LoVo (cell line): ENCODE measurements around the gene FLT1.

ENCODE experiments used
- DNase-seq: peaks from one replicate; pipeline ENCODE4 v3.0.0-alpha.2; 2016; ENCODE audit warnings: low spot score

Gene FLT1

GRCh38 chr13:28318496-28318895 lies 176.4 kb downstream of the FLT1 start:
- DNase-seq, result no peak

GRCh38 chr13:28316836-28317235 lies 178.1 kb downstream of the FLT1 start:
- DNase-seq, result no peak

- DNase-seq, result no peak
These were observed 178.8 kb downstream of the FLT1 start for GRCh38 chr13:28316129-28316528.

GRCh38 chr13:28314879-28315278 lies 180.0 kb downstream of the FLT1 start:
- DNase-seq, result no peak

GRCh38 chr13:28313579-28313978 lies 181.3 kb downstream of the FLT1 start:
- DNase-seq, result no peak

- DNase-seq, result no peak
These were observed 188.6 kb downstream of the FLT1 start for GRCh38 chr13:28306325-28306724.

DNA sequence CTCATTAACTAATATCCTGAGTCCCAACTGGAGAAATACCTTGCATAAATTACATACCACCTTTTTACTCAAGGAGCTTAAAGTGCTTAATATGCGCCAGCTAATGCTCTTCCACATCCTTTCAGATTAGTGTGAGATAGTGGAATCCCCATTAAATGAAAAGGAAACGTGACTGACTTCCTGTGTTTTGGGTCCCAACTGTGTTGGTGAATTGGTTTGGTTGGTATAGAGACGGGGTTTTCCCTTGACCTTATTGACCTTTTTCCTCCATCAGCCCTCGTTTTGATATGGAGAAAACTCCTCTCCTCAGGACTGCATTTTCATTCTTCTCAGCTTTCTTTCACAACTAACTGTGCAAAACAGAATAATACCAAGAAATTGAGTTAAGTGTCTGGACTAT lies 193.1 kb downstream of the FLT1 start:
- no peak for DNase-seq

- no peak for DNase-seq
These were observed 195.0 kb downstream of the FLT1 start for GRCh38 chr13:28299916-28300315.

DNA sequence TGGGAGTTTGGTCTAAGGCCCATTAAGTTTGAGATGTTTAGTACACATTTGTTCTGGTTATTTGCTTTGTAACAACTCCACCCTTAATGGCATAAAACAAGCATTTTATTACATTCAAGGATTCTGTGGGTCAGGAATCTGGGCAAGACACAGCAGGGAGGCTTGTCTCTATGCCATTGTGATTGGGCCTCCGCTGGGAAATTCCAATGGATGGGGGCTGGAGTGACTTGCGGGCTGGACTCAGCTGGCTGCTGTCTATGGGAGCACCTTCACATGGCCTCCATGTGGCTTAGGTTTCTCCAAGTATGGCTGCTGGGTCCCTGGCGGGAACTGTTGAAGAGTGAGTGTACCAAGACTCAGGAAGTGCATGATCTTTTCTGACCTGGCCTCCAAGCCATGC lies 197.6 kb downstream of the FLT1 start:
- no peak for DNase-seq

GRCh38 chr13:28286263-28286662 lies 208.7 kb downstream of the FLT1 start:
- no peak for DNase-seq

DNA sequence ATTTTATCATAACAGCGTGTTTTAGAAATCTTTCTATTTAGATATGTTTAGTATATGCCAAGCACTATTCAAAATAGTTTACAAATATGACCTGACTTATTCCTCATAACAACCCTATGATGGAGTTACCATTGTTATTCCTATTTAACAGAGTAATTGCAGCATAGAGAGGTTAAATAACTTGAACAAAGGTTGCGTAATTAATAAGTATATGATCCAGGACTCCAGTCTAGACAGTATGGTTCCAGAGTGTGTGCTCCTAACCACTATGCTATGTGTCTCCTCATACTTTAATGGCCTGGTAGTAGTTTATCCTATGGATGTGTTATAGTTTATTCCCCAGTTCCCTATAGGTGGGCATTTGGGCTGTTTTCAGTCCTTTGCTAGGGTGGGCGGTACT lies 211.3 kb downstream of the FLT1 start:
- no peak for DNase-seq

GRCh38 chr13:28282451-28282850 lies 212.5 kb downstream of the FLT1 start:
- no peak for DNase-seq

DNA sequence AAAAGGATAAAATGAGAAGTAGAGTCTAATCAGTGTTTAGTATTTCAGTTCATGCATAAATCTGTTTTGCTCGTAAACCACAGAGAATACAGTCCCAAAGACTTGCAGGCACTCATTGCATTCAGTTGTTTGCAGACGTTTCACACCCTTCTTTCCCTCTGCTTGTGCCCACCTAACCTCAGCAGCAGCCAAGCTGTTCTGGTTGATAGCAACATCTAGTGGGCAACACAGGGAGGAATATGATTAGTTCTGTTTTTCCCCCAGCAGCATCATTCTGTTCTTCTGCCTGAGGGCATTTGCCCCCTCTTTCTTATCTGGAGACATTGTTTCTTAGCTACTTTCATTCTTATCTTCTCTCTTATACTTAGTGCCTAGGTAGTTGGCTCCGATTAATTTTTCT lies 221.0 kb downstream of the FLT1 start:
- no peak for DNase-seq

- DNase-seq, result no peak
These were observed 223.7 kb downstream of the FLT1 start for GRCh38 chr13:28271056-28271840.

DNA sequence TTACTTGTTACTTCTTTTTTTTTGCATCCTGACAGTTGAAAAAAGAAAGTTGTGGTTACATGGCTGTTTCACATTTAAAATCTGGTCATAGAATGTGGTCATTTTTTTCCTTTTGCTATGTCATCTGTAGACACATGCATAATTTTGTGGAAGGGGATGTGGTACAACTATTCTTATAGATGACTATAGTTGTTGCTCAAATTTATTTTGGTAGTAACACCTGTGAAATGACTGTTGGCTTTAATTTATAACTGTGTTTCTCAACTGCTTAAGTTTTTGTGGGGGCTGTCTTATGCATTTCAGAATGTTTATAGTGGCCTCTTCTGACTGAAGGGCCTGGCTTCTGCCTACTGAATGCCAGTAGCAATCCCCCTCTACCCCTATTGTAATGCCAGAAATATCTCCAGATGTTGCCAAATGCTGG lies 226.1 kb downstream of the FLT1 start:
- DNase-seq, result no peak

GRCh38 chr13:28267497-28267896 lies 227.4 kb downstream of the FLT1 start:
- no peak for DNase-seq

GRCh38 chr13:28258417-28258816 lies 236.5 kb downstream of the FLT1 start:
- no peak for DNase-seq

DNA sequence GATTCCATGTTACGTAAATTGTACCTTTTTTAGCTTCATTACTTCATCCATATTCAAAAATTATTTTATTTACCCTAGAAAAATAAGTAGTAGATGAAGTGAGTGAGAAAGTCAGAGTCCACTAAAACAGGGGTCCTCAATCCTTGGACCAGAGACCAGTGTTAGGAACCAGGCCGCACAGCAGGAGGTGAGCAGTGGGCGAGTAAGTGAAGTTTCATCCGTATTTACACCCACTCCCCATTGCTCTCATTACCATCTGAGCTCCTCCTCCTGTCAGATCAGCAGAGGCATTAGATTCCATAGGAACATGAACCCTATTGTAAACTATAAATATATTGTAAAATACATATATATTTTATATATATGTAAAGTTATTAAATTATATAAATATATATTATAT lies 237.6 kb downstream of the FLT1 start:
- DNase-seq, result no peak

- DNase-seq, result no peak
These were observed 242.4 kb downstream of the FLT1 start for GRCh38 chr13:28252547-28252946.

DNA sequence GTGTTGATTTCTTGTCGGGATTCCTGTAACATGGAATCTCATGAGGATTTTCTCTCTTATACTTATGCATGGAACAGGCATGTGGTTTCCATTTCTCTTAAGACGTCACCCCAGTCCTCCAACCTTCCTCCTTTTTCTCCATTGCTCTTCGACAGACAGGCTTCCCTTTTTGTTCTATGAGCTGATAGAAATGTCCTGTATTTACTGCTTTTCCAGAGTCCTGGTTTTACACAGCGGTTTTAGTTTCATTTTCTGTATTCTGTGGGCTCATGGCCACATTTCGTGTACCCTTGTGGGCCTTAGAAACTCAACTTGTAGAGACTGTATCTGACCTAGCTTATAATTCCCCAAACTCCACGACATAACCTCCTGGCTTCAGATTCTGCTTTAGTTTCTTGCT lies 243.5 kb downstream of the FLT1 start:
- DNase-seq, result peak; percentile 3

GRCh38 chr13:28250542-28250941 lies 244.4 kb downstream of the FLT1 start:
- DNase-seq, result no peak
